ENCODE measurements around the gene LHX8.
"Not testable (repeated sequence)": the region's sequence is repeated elsewhere in the genome, so short reads cannot be mapped to it uniquely, and the experiment has no call there.

LHX8 gene

GRCh38 chr1:75170011-75170410 lies 35.8 kb downstream of the LHX8 start:
- no peak overlapping the region for H3K27ac ChIP-seq (ENCODE audit: low read depth, low read length)
- no peaks in the 10 kb centered on the region for H3K36me3 ChIP-seq (ENCODE audit: control insufficient read depth in 5 of 5, insufficient read depth in 5 of 5, low read length in 5 of 5)
- no peak overlapping the region for H3K9ac ChIP-seq (ENCODE audit: low read length in 5 of 5)
- H3K4me3 ChIP-seq (ENCODE audit: low read depth in 1 of 5, low read length in 5 of 5) = no peak overlapping the region
- no peaks in the 10 kb centered on the region for H3K9me3 ChIP-seq (ENCODE audit: control insufficient read depth in 5 of 5, low read length in 5 of 5)
- H3K27me3 ChIP-seq (ENCODE audit: control insufficient read depth in 5 of 5, insufficient read depth in 4 of 5, low read length in 5 of 5) = no peaks in the 10 kb centered on the region
- peaks cover 3 to 32% (median 18%) of the 10 kb centered on the region in 5 donors for H3K4me1 ChIP-seq (ENCODE audit: control insufficient read depth in 5 of 5, insufficient read depth in 5 of 5, low read length in 5 of 5)

- Histone ChIP-seq H3K4me1 (ENCODE audit: control insufficient read depth in 5 of 5, insufficient read depth in 5 of 5, low read length in 5 of 5) (peaks cover 3 to 32% (median 18%) of the 10 kb centered on the region in 5 donors), H3K27ac (ENCODE audit: low read depth, low read length) (no peak overlapping the region), H3K4me3 (ENCODE audit: low read depth in 1 of 5, low read length in 5 of 5) (no peak overlapping the region), H3K27me3 (ENCODE audit: control insufficient read depth in 5 of 5, insufficient read depth in 4 of 5, low read length in 5 of 5) (no peaks in the 10 kb centered on the region), H3K36me3 (ENCODE audit: control insufficient read depth in 5 of 5, insufficient read depth in 5 of 5, low read length in 5 of 5) (no peaks in the 10 kb centered on the region), H3K9ac (ENCODE audit: low read length in 5 of 5) (no peak overlapping the region), H3K9me3 (ENCODE audit: control insufficient read depth in 5 of 5, low read length in 5 of 5) (no peaks in the 10 kb centered on the region)
Observed at GRCh38 chr1:75170981-75171380, 36.8 kb downstream of the LHX8 start.

GRCh38 chr1:75171876-75172275 lies 37.7 kb downstream of the LHX8 start:
- Histone ChIP-seq H3K36me3 (ENCODE audit: control insufficient read depth in 5 of 5, insufficient read depth in 5 of 5, low read length in 5 of 5) (no peaks in the 10 kb centered on the region), H3K9me3 (ENCODE audit: control insufficient read depth in 5 of 5, low read length in 5 of 5) (no peaks in the 10 kb centered on the region), H3K4me1 (ENCODE audit: control insufficient read depth in 5 of 5, insufficient read depth in 5 of 5, low read length in 5 of 5) (peaks cover 0 to 27% (median 14%) of the 10 kb centered on the region in 5 donors), H3K4me3 (ENCODE audit: low read depth in 1 of 5, low read length in 5 of 5) (no peak overlapping the region), H3K27me3 (ENCODE audit: control insufficient read depth in 5 of 5, insufficient read depth in 4 of 5, low read length in 5 of 5) (no peaks in the 10 kb centered on the region), H3K9ac (ENCODE audit: low read length in 5 of 5) (no peak overlapping the region), H3K27ac (ENCODE audit: low read depth, low read length) (no peak overlapping the region)

DNA sequence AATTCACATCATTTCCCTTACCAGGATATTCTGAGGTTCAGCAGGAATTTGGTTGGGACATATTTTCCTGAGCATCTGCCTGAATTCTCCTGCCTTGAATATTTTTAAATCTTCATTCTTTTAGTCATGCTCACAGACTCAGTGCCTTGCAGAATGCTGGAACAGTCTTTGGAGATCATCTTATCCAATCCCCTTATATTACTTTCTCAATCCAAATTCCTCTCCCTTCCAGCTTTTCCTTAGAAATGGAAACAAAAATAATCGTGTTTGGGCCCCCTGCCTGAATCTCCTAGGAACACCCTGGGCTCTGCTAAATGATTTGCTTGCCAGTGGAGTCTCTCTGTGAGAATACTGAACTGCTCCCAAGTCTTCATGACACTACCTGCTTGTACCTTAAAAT lies 38.4 kb downstream of the LHX8 start:
- Histone ChIP-seq H3K9ac (ENCODE audit: low read length in 5 of 5) (peak overlapping the region in 1 of 5 donors; percentile 16), H3K27ac (ENCODE audit: low read depth, low read length) (no peak overlapping the region), H3K27me3 (ENCODE audit: control insufficient read depth in 5 of 5, insufficient read depth in 4 of 5, low read length in 5 of 5) (no peaks in the 10 kb centered on the region), H3K4me1 (ENCODE audit: control insufficient read depth in 5 of 5, insufficient read depth in 5 of 5, low read length in 5 of 5) (peaks cover 0 to 21% (median 7%) of the 10 kb centered on the region in 5 donors), H3K9me3 (ENCODE audit: control insufficient read depth in 5 of 5, low read length in 5 of 5) (no peaks in the 10 kb centered on the region), H3K36me3 (ENCODE audit: control insufficient read depth in 5 of 5, insufficient read depth in 5 of 5, low read length in 5 of 5) (no peaks in the 10 kb centered on the region), H3K4me3 (ENCODE audit: low read depth in 1 of 5, low read length in 5 of 5) (no peak overlapping the region)

GRCh38 chr1:75174031-75174760 lies 40.0 kb downstream of the LHX8 start:
- Histone ChIP-seq H3K36me3 (ENCODE audit: control insufficient read depth in 5 of 5, insufficient read depth in 5 of 5, low read length in 5 of 5) (no peaks in the 10 kb centered on the region), H3K27ac (ENCODE audit: low read depth, low read length) (no peak overlapping the region), H3K4me1 (ENCODE audit: control insufficient read depth in 5 of 5, insufficient read depth in 5 of 5, low read length in 5 of 5) (peaks cover 0 to 15% (median 0%) of the 10 kb centered on the region in 5 donors), H3K9ac (ENCODE audit: low read length in 5 of 5) (no peak overlapping the region), H3K9me3 (ENCODE audit: control insufficient read depth in 5 of 5, low read length in 5 of 5) (no peaks in the 10 kb centered on the region), H3K27me3 (ENCODE audit: control insufficient read depth in 5 of 5, insufficient read depth in 4 of 5, low read length in 5 of 5) (no peaks in the 10 kb centered on the region), H3K4me3 (ENCODE audit: low read depth in 1 of 5, low read length in 5 of 5) (no peak overlapping the region)

DNA sequence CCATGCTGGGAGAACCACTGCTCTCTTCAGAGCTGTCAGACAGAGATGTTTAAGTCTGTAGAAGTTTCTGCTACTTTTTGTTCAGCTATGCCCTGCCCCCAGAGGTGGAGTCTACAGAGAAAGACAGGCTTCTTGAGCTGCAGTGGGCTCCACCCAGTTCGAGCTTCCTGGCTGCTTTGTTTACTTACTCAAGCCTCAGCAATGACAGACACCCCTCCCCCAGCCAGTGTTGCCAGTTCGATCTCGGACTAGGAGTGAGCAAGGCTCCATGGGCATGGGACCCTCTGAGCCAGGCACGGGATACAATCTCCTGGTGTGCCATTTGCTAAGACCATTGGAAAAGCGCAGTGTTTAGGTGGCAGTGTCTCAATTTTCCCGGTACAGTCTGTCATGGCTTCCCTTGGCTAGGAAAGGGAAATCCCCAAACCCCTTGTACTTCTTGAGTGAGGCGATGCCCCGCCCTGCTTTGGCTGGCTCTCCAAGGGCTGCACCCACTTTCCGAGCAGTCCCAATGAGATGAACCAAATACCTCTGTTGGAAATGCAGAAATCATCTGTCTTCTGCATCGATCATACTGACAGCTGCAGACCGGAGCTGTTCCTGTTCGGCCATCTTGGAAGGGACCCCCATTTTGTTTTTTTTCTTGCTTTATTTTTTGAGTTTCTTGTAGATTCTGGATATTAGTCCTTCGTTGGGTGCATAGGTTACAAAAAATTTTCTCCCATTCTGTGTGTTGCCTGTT lies 47.2 kb downstream of the LHX8 start:
- H3K9me3 ChIP-seq (ENCODE audit: control insufficient read depth in 5 of 5, low read length in 5 of 5); H3K27me3 ChIP-seq (ENCODE audit: control insufficient read depth in 5 of 5, insufficient read depth in 4 of 5, low read length in 5 of 5); H3K27ac ChIP-seq (ENCODE audit: low read depth, low read length); H3K9ac ChIP-seq (ENCODE audit: low read length in 5 of 5); H3K36me3 ChIP-seq (ENCODE audit: control insufficient read depth in 5 of 5, insufficient read depth in 5 of 5, low read length in 5 of 5); H3K4me1 ChIP-seq (ENCODE audit: control insufficient read depth in 5 of 5, insufficient read depth in 5 of 5, low read length in 5 of 5); H3K4me3 ChIP-seq (ENCODE audit: low read depth in 1 of 5, low read length in 5 of 5): not testable (repeated sequence)

- H3K4me1 ChIP-seq (ENCODE audit: control insufficient read depth in 5 of 5, insufficient read depth in 5 of 5, low read length in 5 of 5) = no peaks in the 10 kb centered on the region
- H3K27me3 ChIP-seq (ENCODE audit: control insufficient read depth in 5 of 5, insufficient read depth in 4 of 5, low read length in 5 of 5) = peaks cover 0 to 2% (median 0%) of the 10 kb centered on the region in 5 donors
- no peak overlapping the region for H3K9ac ChIP-seq (ENCODE audit: low read length in 5 of 5)
- no peak overlapping the region for H3K27ac ChIP-seq (ENCODE audit: low read depth, low read length)
- no peak overlapping the region for H3K4me3 ChIP-seq (ENCODE audit: low read depth in 1 of 5, low read length in 5 of 5)
- no peaks in the 10 kb centered on the region for H3K36me3 ChIP-seq (ENCODE audit: control insufficient read depth in 5 of 5, insufficient read depth in 5 of 5, low read length in 5 of 5)
- no peaks in the 10 kb centered on the region for H3K9me3 ChIP-seq (ENCODE audit: control insufficient read depth in 5 of 5, low read length in 5 of 5)
Observed at GRCh38 chr1:75188892-75189291, 54.7 kb downstream of the LHX8 start.

- no peak overlapping the region for H3K4me3 ChIP-seq (ENCODE audit: low read depth in 1 of 5, low read length in 5 of 5)
- no peaks in the 10 kb centered on the region for H3K4me1 ChIP-seq (ENCODE audit: control insufficient read depth in 5 of 5, insufficient read depth in 5 of 5, low read length in 5 of 5)
- H3K9ac ChIP-seq (ENCODE audit: low read length in 5 of 5) = no peak overlapping the region
- H3K36me3 ChIP-seq (ENCODE audit: control insufficient read depth in 5 of 5, insufficient read depth in 5 of 5, low read length in 5 of 5) = no peaks in the 10 kb centered on the region
- H3K9me3 ChIP-seq (ENCODE audit: control insufficient read depth in 5 of 5, low read length in 5 of 5) = no peaks in the 10 kb centered on the region
- H3K27ac ChIP-seq (ENCODE audit: low read depth, low read length) = no peak overlapping the region
- peaks cover 0 to 10% (median 5%) of the 10 kb centered on the region in 5 donors for H3K27me3 ChIP-seq (ENCODE audit: control insufficient read depth in 5 of 5, insufficient read depth in 4 of 5, low read length in 5 of 5)
Observed at GRCh38 chr1:75198163-75198562, 64.0 kb downstream of the LHX8 start.

DNA sequence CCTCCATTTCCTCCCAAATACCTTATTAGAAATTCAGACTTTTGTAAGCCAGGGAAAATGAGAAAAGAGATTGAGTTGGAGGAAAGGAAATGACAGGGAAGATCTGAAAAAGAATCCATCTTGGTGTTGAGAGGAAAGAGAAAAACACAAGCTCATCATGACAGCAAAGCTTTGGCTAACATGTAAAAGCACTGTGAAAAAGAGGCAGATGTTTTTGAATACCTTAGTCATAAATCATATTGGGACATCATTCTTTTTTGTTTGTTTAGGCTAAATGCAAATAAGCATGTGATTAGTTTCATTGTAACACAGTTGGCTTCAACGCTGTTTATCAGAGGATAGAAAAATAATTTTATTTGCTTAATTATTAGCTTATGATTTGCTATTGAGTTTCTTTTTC lies 64.6 kb downstream of the LHX8 start:
- Histone ChIP-seq H3K27ac (ENCODE audit: low read depth, low read length) (no peak overlapping the region), H3K36me3 (ENCODE audit: control insufficient read depth in 5 of 5, insufficient read depth in 5 of 5, low read length in 5 of 5) (no peaks in the 10 kb centered on the region), H3K9me3 (ENCODE audit: control insufficient read depth in 5 of 5, low read length in 5 of 5) (no peaks in the 10 kb centered on the region), H3K4me1 (ENCODE audit: control insufficient read depth in 5 of 5, insufficient read depth in 5 of 5, low read length in 5 of 5) (no peaks in the 10 kb centered on the region), H3K27me3 (ENCODE audit: control insufficient read depth in 5 of 5, insufficient read depth in 4 of 5, low read length in 5 of 5) (peaks cover 0 to 10% (median 5%) of the 10 kb centered on the region in 5 donors), H3K9ac (ENCODE audit: low read length in 5 of 5) (no peak overlapping the region), H3K4me3 (ENCODE audit: low read depth in 1 of 5, low read length in 5 of 5) (no peak overlapping the region)

DNA sequence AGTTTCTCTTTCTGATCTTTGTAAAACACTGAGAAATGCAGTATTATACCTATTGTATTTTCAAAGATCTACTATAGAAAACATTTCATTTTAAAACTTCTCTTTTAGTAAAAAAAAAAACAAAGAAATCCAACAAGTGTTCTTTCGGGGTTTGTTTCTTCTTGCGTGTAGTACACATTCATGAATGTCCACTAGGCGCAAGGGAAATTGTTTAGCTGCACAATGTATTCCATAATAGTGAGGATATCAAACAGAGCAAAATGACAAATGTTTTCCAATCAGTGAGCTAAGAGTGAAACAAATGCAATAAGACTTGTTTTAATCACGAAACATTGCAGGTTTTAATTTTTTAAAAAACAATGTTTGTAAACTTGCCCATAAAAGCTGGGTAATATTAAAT lies 68.6 kb downstream of the LHX8 start:
- H3K4me1 ChIP-seq (ENCODE audit: control insufficient read depth in 5 of 5, insufficient read depth in 5 of 5, low read length in 5 of 5) = no peaks in the 10 kb centered on the region
- no peak overlapping the region for H3K4me3 ChIP-seq (ENCODE audit: low read depth in 1 of 5, low read length in 5 of 5)
- peaks cover 0 to 8% (median 3%) of the 10 kb centered on the region in 5 donors for H3K27me3 ChIP-seq (ENCODE audit: control insufficient read depth in 5 of 5, insufficient read depth in 4 of 5, low read length in 5 of 5)
- no peaks in the 10 kb centered on the region for H3K9me3 ChIP-seq (ENCODE audit: control insufficient read depth in 5 of 5, low read length in 5 of 5)
- no peaks in the 10 kb centered on the region for H3K36me3 ChIP-seq (ENCODE audit: control insufficient read depth in 5 of 5, insufficient read depth in 5 of 5, low read length in 5 of 5)
- H3K9ac ChIP-seq (ENCODE audit: low read length in 5 of 5) = no peak overlapping the region
- H3K27ac ChIP-seq (ENCODE audit: low read depth, low read length) = no peak overlapping the region

Measured in subcutaneous abdominal adipose tissue (tissue), 5 donors.